Breast epithelium (tissue), 4 donors: Measurements from ENCODE around the gene FHOD3. TPM values are rescaled to one million over a fixed set of nuclear protein-coding genes. Genes with fewer than 3 reads are reported as not detected.

Source experiments
- DNase-seq, 2 donors: peaks; one replicate each; pipeline ENCODE4 v3.0.0-alpha.2; 2019; ENCODE audit warnings: low spot score in 2 of 2
- H3K27ac ChIP-seq, 2 donors: fragments of 200-600 bp; sonication (generic) in 1 of 2; one replicate each; pipeline ENCODE4 v1.5.1; 2016 to 2019; ENCODE audit warnings: mild to moderate bottlenecking in 1 of 2
- H3K27me3 ChIP-seq, 2 donors: fragments of 200-600 bp; sonication (generic) in 1 of 2; one replicate each; pipeline versions ENCODE4 v1.5.1 to v1.6.0; 2017 to 2019; ENCODE audit warnings: control low read depth in 1 of 2, mild to moderate bottlenecking in 1 of 2
- H3K36me3 ChIP-seq: fragments of 200-600 bp; one replicate; pipeline ENCODE4 v1.5.1; 2019
- H3K4me1 ChIP-seq, 2 donors: fragments of 200-600 bp; sonication (generic); one replicate each; pipeline ENCODE4 v1.5.1; 2016 to 2019; ENCODE audit warnings: control low read depth in 1 of 2
- H3K4me3 ChIP-seq, 3 donors: fragments of 200-600 bp; sonication (generic); 1 replicate in 2 of 3; 2 replicates in 1 of 3; pipeline ENCODE4 v1.5.1; 2016 to 2019; ENCODE audit warnings: mild to moderate bottlenecking in 3 of 3, moderate library complexity in 2 of 3
- H3K9me3 ChIP-seq, 2 donors: fragments of 200-600 bp; sonication (generic) in 1 of 2; one replicate each; pipeline ENCODE4 v1.5.1; 2016 to 2019; ENCODE audit warnings: control low read depth in 1 of 2
- POLR2A ChIP-seq: fragments of 450-650 bp; IDR thresholded peaks from one replicate; pipeline ENCODE4 v1.6.1; 2016; ENCODE audit warnings: antibody characterized with exemption, mild to moderate bottlenecking, moderate library complexity
- POLR2AphosphoS5 ChIP-seq, 3 donors: sonication (generic); formaldehyde crosslinking; IDR thresholded peaks; one replicate each; pipeline ENCODE4 v1.6.1; 2017; ENCODE audit warnings: antibody characterized with exemption in 3 of 3
- intact Hi-C: fragments of 100-400 bp; cut with DNase I; formaldehyde crosslinking; loops from one replicate; pipeline ENCODE4 v1.15.1; 2023; ENCODE audit warnings: low total_unique reads
- total RNA-seq, 3 donors: library from RNA; depleted of rRNA; stranded (reverse); fragments of >200 nt; gene quantifications; one replicate each; pipeline ENCODE4 v1.1.0, GENCODE V29; 2016
- TF ChIP-seq, protein P1 (sequence below), 3 donors: fragments of 450-650 bp; IDR thresholded peaks; one replicate each; pipeline ENCODE4 v1.5.1; 2016 to 2017; ENCODE audit warnings: antibody characterized with exemption in 3 of 3, mild to moderate bottlenecking in 3 of 3, moderate library complexity in 3 of 3

The FHOD3 gene
- total RNA-seq, 3 donors from 2014 or later, result 1.9 to 13.1 (median 13.0) TPM

DNA sequence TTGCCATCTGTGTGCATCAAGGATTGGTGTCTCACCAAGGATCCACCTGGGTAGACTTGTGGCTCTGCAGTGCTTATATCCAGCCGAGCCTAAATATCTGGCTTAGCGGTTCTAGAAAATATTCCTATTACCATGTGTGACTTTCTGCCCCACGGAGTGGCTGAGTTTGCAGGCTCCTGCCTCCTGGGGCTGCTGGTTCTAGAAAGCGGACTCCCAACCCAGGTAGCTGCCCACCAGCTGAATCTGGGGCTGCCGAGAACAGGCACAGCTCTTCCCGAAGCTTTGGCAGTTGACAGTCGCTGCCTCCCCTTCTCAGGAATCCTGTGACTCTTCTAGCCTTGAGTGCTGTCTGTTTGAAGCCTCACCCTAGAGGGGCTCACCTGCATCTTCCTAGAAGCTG lies 426.7 kb downstream of the FHOD3 start:
- Histone ChIP-seq H3K4me1 (no peaks in the 10 kb centered on the region), H3K36me3 (no peaks in the 10 kb centered on the region), H3K27ac (peak overlapping the region; percentile 77 to 79), H3K4me3 (peak overlapping the region in 2 of 3 donors; percentile 34 to 59), H3K9me3 (no peaks in the 10 kb centered on the region), H3K27me3 (no peaks in the 10 kb centered on the region)
- TF ChIP-seq, protein P1, sequence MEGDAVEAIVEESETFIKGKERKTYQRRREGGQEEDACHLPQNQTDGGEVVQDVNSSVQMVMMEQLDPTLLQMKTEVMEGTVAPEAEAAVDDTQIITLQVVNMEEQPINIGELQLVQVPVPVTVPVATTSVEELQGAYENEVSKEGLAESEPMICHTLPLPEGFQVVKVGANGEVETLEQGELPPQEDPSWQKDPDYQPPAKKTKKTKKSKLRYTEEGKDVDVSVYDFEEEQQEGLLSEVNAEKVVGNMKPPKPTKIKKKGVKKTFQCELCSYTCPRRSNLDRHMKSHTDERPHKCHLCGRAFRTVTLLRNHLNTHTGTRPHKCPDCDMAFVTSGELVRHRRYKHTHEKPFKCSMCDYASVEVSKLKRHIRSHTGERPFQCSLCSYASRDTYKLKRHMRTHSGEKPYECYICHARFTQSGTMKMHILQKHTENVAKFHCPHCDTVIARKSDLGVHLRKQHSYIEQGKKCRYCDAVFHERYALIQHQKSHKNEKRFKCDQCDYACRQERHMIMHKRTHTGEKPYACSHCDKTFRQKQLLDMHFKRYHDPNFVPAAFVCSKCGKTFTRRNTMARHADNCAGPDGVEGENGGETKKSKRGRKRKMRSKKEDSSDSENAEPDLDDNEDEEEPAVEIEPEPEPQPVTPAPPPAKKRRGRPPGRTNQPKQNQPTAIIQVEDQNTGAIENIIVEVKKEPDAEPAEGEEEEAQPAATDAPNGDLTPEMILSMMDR (IDR thresholded peaks at IDR 0.05), result no peak
- no peak for TF ChIP-seq POLR2A
- no peak for TF ChIP-seq POLR2AphosphoS5 (IDR thresholded peaks at IDR 0.05)
- intact Hi-C loops, result no loop called here
- DNase-seq, result no peak

DNA sequence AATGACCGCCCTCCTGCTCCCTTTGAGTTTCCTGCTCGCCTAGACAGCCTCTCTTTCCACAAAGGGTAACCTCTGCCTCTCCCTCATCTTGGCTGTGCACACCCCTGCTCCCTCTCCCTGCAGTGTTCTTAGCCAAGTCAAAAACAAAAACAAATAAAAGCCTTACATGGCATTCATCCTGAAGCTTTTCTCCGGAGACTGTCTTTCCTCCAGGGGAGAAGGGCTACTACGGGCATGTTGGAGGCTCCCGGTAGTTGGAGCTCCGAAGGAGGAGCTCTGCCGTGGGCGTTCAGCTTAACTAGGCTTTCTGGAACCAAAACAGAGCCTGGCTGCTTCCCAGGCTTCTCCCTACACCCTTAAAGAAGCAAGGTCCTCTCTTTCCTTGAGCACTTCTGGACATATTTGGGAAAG lies 427.1 kb downstream of the FHOD3 start:
- no peaks in the 10 kb centered on the region for H3K9me3 ChIP-seq
- peak overlapping the region in 2 of 3 donors; percentile 34 to 59 for H3K4me3 ChIP-seq
- H3K27ac ChIP-seq, result peak overlapping the region; percentile 77 to 79
- H3K36me3 ChIP-seq, result no peaks in the 10 kb centered on the region
- peak in 1 of 2 donors; percentile 57 for DNase-seq
- no peaks in the 10 kb centered on the region for H3K4me1 ChIP-seq
- H3K27me3 ChIP-seq, result no peaks in the 10 kb centered on the region
- intact Hi-C loops, result no loop called here
- TF ChIP-seq, protein P1 (IDR thresholded peaks at IDR 0.05), result no peak
- no peak for TF ChIP-seq POLR2AphosphoS5 (IDR thresholded peaks at IDR 0.05)
- TF ChIP-seq POLR2A, result no peak

DNA sequence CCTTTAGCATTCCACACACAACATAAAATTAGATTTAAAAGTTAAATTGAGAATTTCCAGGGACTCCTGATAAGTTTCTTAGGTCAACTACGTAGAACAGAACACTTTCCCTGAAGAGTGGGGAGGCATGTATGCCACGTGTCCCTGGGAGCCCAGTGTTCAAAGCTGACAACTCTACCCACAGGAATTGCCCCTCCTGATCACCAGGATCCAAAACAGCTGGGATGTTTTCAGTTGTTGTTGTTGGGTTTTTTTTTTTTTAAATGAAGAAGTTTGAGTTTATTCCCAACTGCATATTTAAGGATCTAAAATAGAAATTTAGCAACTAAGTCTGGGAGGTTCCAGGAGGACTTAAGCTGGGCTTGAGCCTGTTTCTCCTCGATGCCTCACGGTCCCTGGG lies 430.8 kb downstream of the FHOD3 start:
- Histone ChIP-seq H3K4me1 (no peaks in the 10 kb centered on the region), H3K27me3 (no peaks in the 10 kb centered on the region), H3K36me3 (no peaks in the 10 kb centered on the region), H3K4me3 (no peak overlapping the region), H3K27ac (peak overlapping the region in 1 of 2 donors; percentile 25), H3K9me3 (no peaks in the 10 kb centered on the region)
- intact Hi-C loops, result no loop called here
- no peak for DNase-seq
- no peak for TF ChIP-seq POLR2A
- no peak for TF ChIP-seq POLR2AphosphoS5 (IDR thresholded peaks at IDR 0.05)
- TF ChIP-seq, protein P1 (IDR thresholded peaks at IDR 0.05), result no peak

DNA sequence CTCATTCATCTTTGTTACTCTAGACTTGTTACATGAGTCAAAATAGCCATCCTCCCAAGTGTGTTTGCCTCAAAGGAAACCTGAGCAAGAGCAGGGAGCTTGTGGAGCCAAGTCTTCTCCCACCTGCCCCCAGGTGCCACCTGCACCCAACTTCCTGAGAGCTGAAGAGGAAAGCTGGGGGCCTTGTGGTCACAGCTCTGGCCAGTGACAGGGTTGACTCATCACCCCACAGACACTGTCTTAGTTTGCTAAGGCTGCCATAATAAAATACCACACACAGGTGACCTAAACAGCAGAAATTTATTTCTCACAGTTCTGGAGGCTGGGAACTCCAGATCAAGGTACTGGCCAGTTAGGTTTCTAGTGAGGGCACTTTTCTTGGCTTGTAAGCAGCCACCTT lies 431.7 kb downstream of the FHOD3 start:
- DNase-seq, result no peak

DNA sequence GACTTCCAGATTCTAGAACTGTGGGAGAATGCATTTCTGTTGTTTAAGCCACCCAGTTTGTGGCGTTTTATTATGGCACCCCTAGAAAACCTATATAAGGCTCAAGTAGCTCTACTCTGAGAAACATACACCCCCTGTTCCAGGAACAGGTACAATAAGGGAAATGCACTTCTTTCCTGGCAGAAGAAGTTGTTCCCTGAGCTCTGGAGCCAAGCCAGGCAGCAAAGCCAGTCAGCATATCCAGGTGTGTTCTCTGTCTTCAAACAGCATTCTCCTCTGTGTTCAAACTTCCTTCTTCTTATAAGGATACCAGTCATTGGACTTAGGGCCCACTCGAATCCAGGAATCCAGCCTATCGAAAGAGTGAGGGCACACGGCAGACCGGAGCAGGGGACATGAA lies 434.8 kb downstream of the FHOD3 start:
- Histone ChIP-seq H3K27ac (peak overlapping the region; percentile 38 to 75), H3K27me3 (no peaks in the 10 kb centered on the region), H3K4me1 (no peaks in the 10 kb centered on the region), H3K4me3 (no peak overlapping the region), H3K36me3 (no peaks in the 10 kb centered on the region), H3K9me3 (peaks cover 0 to 5% of the 10 kb centered on the region in 2 donors)
- intact Hi-C loops, result no loop called here
- peak in 1 of 2 donors; percentile 61 for DNase-seq
- TF ChIP-seq, protein P1 (IDR thresholded peaks at IDR 0.05), result no peak
- TF ChIP-seq POLR2A (no peak), POLR2AphosphoS5 (IDR thresholded peaks at IDR 0.05) (no peak)

More for the DNA sequence above, 431.7 kb downstream of the FHOD3 start:
- H3K27ac ChIP-seq, result no peak overlapping the region
- no peak overlapping the region for H3K4me3 ChIP-seq
- intact Hi-C loops, result no loop called here
- H3K4me1 ChIP-seq, result no peaks in the 10 kb centered on the region
- no peaks in the 10 kb centered on the region for H3K27me3 ChIP-seq
- TF ChIP-seq POLR2AphosphoS5 (IDR thresholded peaks at IDR 0.05) (no peak), POLR2A (no peak)
- TF ChIP-seq, protein P1 (IDR thresholded peaks at IDR 0.05), result no peak
- no peaks in the 10 kb centered on the region for H3K36me3 ChIP-seq
- H3K9me3 ChIP-seq, result no peaks in the 10 kb centered on the region
